ENCODE results near the gene DQX1. TPM values are rescaled to one million over a fixed set of nuclear protein-coding genes. Genes with fewer than 3 reads are reported as not detected.

Gene DQX1
- total and polyA plus RNA-seq, 9 donors, result 0.04 to 1.3 (median 0.20) TPM; not detected in 1

- no peak for DNase-seq
- H3K27ac ChIP-seq (ENCODE audit: low read length), result no peak overlapping the region
- H3K4me3 ChIP-seq (ENCODE audit: low read length), result no peak overlapping the region
- no peaks in the 10 kb centered on the region for H3K9me3 ChIP-seq (replicated peaks; ENCODE audit: control insufficient read depth, low read depth, low read length)
- H3K4me1 ChIP-seq (ENCODE audit: control insufficient read depth, insufficient read depth, low read length), result peaks cover 34% of the 10 kb centered on the region
- 48% methylated on average over 2 of the region's 4 CpGs for WGBS (ENCODE audit: insufficient coverage)
- peaks cover 12% of the 10 kb centered on the region for H3K36me3 ChIP-seq (ENCODE audit: control insufficient read depth, insufficient read depth, low read length)
- H3K27me3 ChIP-seq (ENCODE audit: control insufficient read depth, insufficient read depth, low read length), result peaks cover 73% of the 10 kb centered on the region
Observed at GRCh38 chr2:74510272-74510671, 15.8 kb downstream of the DQX1 start.

- Histone ChIP-seq H3K4me3 (ENCODE audit: low read length) (peak overlapping the region; percentile 96), H3K36me3 (ENCODE audit: control insufficient read depth, insufficient read depth, low read length) (peaks cover 16% of the 10 kb centered on the region), H3K27me3 (ENCODE audit: control insufficient read depth, insufficient read depth, low read length) (peaks cover 68% of the 10 kb centered on the region), H3K27ac (ENCODE audit: low read length) (peak overlapping the region; percentile 100), H3K9me3 (replicated peaks; ENCODE audit: control insufficient read depth, low read depth, low read length) (no peaks in the 10 kb centered on the region), H3K4me1 (ENCODE audit: control insufficient read depth, insufficient read depth, low read length) (peaks cover 38% of the 10 kb centered on the region)
- 9% methylated on average over 21 of the region's 38 CpGs for WGBS (ENCODE audit: insufficient coverage)
- peak; percentile 61 for DNase-seq
Observed at GRCh38 chr2:74507926-74508520, 18.0 kb downstream of the DQX1 start.

GRCh38 chr2:74507145-74507925 lies 18.7 kb downstream of the DQX1 start, which contains the start of gene PCGF1:
Gene PCGF1, minus strand, starts transcription at chr2:74507695. Its CDS starts 27 bp downstream, at chr2:74507668.
- WGBS (ENCODE audit: insufficient coverage), result under 1% methylated on average over 49 of the region's 56 CpGs
- H3K4me3 ChIP-seq (ENCODE audit: low read length), result peak within 1 kb of the TSS; percentile 96
- no peaks in the 10 kb centered on the region for H3K9me3 ChIP-seq (replicated peaks; ENCODE audit: control insufficient read depth, low read depth, low read length)
- peaks cover 16% of the 10 kb centered on the region for H3K36me3 ChIP-seq (ENCODE audit: control insufficient read depth, insufficient read depth, low read length)
- DNase-seq, result peak; percentile 99
- peaks cover 45% of the 10 kb centered on the region for H3K4me1 ChIP-seq (ENCODE audit: control insufficient read depth, insufficient read depth, low read length)
- H3K27me3 ChIP-seq (ENCODE audit: control insufficient read depth, insufficient read depth, low read length), result peaks cover 68% of the 10 kb centered on the region
- H3K27ac ChIP-seq (ENCODE audit: low read length), result peak within 1 kb of the TSS; percentile 100

GRCh38 chr2:74505448-74506246 lies 20.4 kb downstream of the DQX1 start:
- Histone ChIP-seq H3K27me3 (ENCODE audit: control insufficient read depth, insufficient read depth, low read length) (peaks cover 68% of the 10 kb centered on the region), H3K36me3 (ENCODE audit: control insufficient read depth, insufficient read depth, low read length) (peaks cover 16% of the 10 kb centered on the region), H3K27ac (ENCODE audit: low read length) (no peak overlapping the region), H3K4me3 (ENCODE audit: low read length) (no peak overlapping the region), H3K4me1 (ENCODE audit: control insufficient read depth, insufficient read depth, low read length) (peaks cover 50% of the 10 kb centered on the region), H3K9me3 (replicated peaks; ENCODE audit: control insufficient read depth, low read depth, low read length) (no peaks in the 10 kb centered on the region)
- WGBS (ENCODE audit: insufficient coverage), result 92% methylated on average over 5 of the region's 14 CpGs
- DNase-seq, result no peak

- WGBS (ENCODE audit: insufficient coverage), result 85% methylated on average over 3 of the region's 3 CpGs
- Histone ChIP-seq H3K4me3 (ENCODE audit: low read length) (no peak overlapping the region), H3K27ac (ENCODE audit: low read length) (no peak overlapping the region), H3K4me1 (ENCODE audit: control insufficient read depth, insufficient read depth, low read length) (peaks cover 58% of the 10 kb centered on the region), H3K27me3 (ENCODE audit: control insufficient read depth, insufficient read depth, low read length) (peaks cover 71% of the 10 kb centered on the region), H3K36me3 (ENCODE audit: control insufficient read depth, insufficient read depth, low read length) (peaks cover 16% of the 10 kb centered on the region), H3K9me3 (replicated peaks; ENCODE audit: control insufficient read depth, low read depth, low read length) (no peaks in the 10 kb centered on the region)
- no peak for DNase-seq
Observed at GRCh38 chr2:74504591-74504990, 21.4 kb downstream of the DQX1 start.

GRCh38 chr2:74503506-74504475 lies 22.2 kb downstream of the DQX1 start:
- H3K27me3 ChIP-seq (ENCODE audit: control insufficient read depth, insufficient read depth, low read length), result peaks cover 77% of the 10 kb centered on the region
- DNase-seq, result no peak
- H3K36me3 ChIP-seq (ENCODE audit: control insufficient read depth, insufficient read depth, low read length), result peaks cover 16% of the 10 kb centered on the region
- peak overlapping the region; percentile 80 for H3K27ac ChIP-seq (ENCODE audit: low read length)
- 31% methylated on average over 45 of the region's 45 CpGs for WGBS (ENCODE audit: insufficient coverage)
- peak overlapping the region; percentile 58 for H3K4me3 ChIP-seq (ENCODE audit: low read length)
- no peaks in the 10 kb centered on the region for H3K9me3 ChIP-seq (replicated peaks; ENCODE audit: control insufficient read depth, low read depth, low read length)
- H3K4me1 ChIP-seq (ENCODE audit: control insufficient read depth, insufficient read depth, low read length), result peaks cover 66% of the 10 kb centered on the region

GRCh38 chr2:74502720-74503505 lies 23.1 kb downstream of the DQX1 start:
- WGBS (ENCODE audit: insufficient coverage), result under 1% methylated on average over 58 of the region's 67 CpGs
- H3K36me3 ChIP-seq (ENCODE audit: control insufficient read depth, insufficient read depth, low read length), result peaks cover 16% of the 10 kb centered on the region
- no peaks in the 10 kb centered on the region for H3K9me3 ChIP-seq (replicated peaks; ENCODE audit: control insufficient read depth, low read depth, low read length)
- DNase-seq, result peak; percentile 90
- H3K4me1 ChIP-seq (ENCODE audit: control insufficient read depth, insufficient read depth, low read length), result peaks cover 69% of the 10 kb centered on the region
- peaks cover 77% of the 10 kb centered on the region for H3K27me3 ChIP-seq (ENCODE audit: control insufficient read depth, insufficient read depth, low read length)
- peak overlapping the region; percentile 80 for H3K27ac ChIP-seq (ENCODE audit: low read length)
- peak overlapping the region; percentile 58 for H3K4me3 ChIP-seq (ENCODE audit: low read length)

GRCh38 chr2:74502147-74502719 lies 23.8 kb downstream of the DQX1 start:
- 11% methylated on average over 20 of the region's 32 CpGs for WGBS (ENCODE audit: insufficient coverage)

More at GRCh38 chr2:74502147-74502719, 23.8 kb downstream of the DQX1 start:
- Histone ChIP-seq H3K27ac (ENCODE audit: low read length) (peak overlapping the region; percentile 80), H3K4me1 (ENCODE audit: control insufficient read depth, insufficient read depth, low read length) (peaks cover 74% of the 10 kb centered on the region), H3K36me3 (ENCODE audit: control insufficient read depth, insufficient read depth, low read length) (peaks cover 16% of the 10 kb centered on the region), H3K9me3 (replicated peaks; ENCODE audit: control insufficient read depth, low read depth, low read length) (no peaks in the 10 kb centered on the region), H3K4me3 (ENCODE audit: low read length) (peak overlapping the region; percentile 58), H3K27me3 (ENCODE audit: control insufficient read depth, insufficient read depth, low read length) (peaks cover 82% of the 10 kb centered on the region)
- peak; percentile 47 for DNase-seq
